IPS-20b (cell line): ENCODE measurements around the gene SLC4A2.

Experiments
- H3K27ac ChIP-seq: one replicate; pipeline ENCODE4 v1.5.1; 2013; ENCODE audit warnings: low read length
- H3K27me3 ChIP-seq: 2 replicates; pipeline ENCODE4 v1.6.1; 2013; ENCODE audit warnings: mild to moderate bottlenecking, low read length, inconsistent platforms; ENCODE audit not compliant: insufficient read depth
- H3K36me3 ChIP-seq: 2 replicates; pipeline ENCODE4 v1.6.1; 2013; ENCODE audit warnings: low read depth, mild to moderate bottlenecking, inconsistent platforms, low read length, moderate library complexity; ENCODE audit not compliant: insufficient read depth
- H3K4me1 ChIP-seq: 2 replicates; pipeline ENCODE4 v1.6.1; 2013; ENCODE audit warnings: mild to moderate bottlenecking, control low read depth, inconsistent platforms, low read length, moderate library complexity; ENCODE audit not compliant: insufficient read depth
- H3K4me3 ChIP-seq: 2 replicates; pipeline ENCODE4 v1.5.1; 2013; ENCODE audit warnings: mild to moderate bottlenecking, low read length, inconsistent platforms
- H3K9ac ChIP-seq: 2 replicates; pipeline ENCODE4 v1.6.1; 2013; ENCODE audit warnings: low read depth, mild to moderate bottlenecking, inconsistent platforms, low read length, moderate library complexity
- H3K9me3 ChIP-seq: 2 replicates; pipeline ENCODE4 v1.6.1; 2013; ENCODE audit warnings: mild to moderate bottlenecking, low read depth, low read length, inconsistent platforms; ENCODE audit not compliant: insufficient read depth

The SLC4A2 gene

DNA sequence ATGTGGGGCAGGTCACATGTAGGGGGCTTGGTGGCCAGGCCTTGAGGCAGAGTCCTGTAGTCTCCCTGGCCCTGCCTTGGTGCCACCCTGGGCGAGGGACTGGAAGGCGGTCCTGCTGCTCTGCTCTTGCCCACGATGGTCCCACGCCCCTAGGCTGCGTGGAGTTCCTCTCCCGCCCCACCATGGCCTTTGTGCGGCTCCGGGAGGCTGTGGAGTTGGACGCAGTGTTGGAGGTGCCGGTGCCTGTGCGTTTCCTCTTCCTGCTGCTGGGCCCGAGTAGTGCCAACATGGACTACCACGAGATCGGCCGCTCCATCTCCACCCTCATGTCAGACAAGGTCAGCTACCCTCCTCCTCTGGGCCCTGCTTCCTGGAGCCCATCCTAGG, 11.2 kb downstream of the SLC4A2 start:
- Histone ChIP-seq H3K4me3 (no peak overlapping the region), H3K36me3 (peaks cover 86% of the 10 kb centered on the region), H3K4me1 (peaks cover 9% of the 10 kb centered on the region), H3K9me3 (no peaks in the 10 kb centered on the region), H3K27me3 (no peaks in the 10 kb centered on the region), H3K27ac (no peak overlapping the region), H3K9ac (no peak overlapping the region)

DNA sequence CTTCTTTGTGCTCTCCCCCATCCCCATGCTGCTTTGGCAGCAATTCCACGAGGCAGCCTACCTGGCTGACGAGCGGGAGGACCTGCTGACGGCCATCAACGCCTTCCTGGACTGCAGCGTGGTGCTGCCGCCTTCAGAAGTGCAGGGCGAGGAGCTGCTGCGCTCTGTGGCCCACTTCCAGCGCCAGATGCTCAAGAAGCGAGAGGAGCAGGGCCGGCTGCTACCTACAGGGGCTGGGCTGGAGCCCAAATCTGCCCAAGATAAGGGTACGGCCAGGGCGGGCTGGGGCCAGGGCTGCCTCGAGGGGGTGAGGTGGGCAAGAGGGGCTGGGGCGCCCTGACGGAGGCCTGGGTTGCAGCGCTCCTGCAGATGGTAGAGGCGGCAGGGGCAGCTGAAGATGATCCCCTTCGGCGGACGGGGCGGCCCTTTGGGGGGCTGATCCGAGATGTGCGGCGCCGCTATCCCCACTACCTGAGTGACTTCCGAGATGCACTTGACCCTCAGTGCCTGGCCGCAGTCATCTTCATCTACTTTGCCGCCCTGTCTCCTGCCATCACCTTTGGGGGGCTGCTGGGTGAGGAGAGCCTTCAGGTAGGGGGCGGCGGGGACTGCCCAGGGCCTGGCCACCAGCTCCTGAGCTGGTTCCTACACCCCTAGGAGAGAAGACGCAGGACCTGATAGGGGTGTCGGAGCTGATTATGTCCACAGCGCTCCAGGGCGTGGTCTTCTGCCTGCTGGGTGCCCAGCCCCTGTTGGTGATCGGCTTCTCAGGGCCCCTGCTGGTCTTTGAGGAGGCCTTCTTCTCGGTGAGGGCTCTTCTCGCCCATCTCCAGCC, 11.9 kb downstream of the SLC4A2 start:
- Histone ChIP-seq H3K4me3 (no peak overlapping the region), H3K27ac (no peak overlapping the region), H3K27me3 (no peaks in the 10 kb centered on the region), H3K9ac (no peak overlapping the region), H3K9me3 (no peaks in the 10 kb centered on the region), H3K4me1 (peaks cover 9% of the 10 kb centered on the region), H3K36me3 (peaks cover 86% of the 10 kb centered on the region)

DNA sequence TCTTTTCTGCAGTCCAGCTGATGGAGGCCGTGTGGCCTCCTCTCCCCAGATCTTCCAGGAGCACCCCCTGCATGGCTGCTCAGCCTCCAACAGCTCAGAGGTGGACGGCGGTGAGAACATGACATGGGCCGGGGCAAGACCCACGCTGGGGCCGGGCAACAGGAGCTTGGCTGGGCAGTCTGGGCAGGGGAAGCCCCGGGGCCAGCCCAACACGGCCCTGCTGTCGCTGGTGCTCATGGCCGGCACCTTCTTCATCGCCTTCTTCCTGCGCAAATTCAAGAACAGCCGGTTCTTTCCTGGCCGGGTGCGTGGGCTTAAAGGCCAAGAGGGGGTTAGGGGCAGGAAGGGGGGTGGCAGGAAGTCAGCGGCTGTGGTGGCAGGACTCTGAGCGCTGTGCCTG, 14.6 kb downstream of the SLC4A2 start:
- no peaks in the 10 kb centered on the region for H3K27me3 ChIP-seq
- H3K36me3 ChIP-seq: peaks cover 67% of the 10 kb centered on the region
- H3K9ac ChIP-seq: no peak overlapping the region
- H3K9me3 ChIP-seq: no peaks in the 10 kb centered on the region
- H3K4me3 ChIP-seq: no peak overlapping the region
- H3K4me1 ChIP-seq: peaks cover 1% of the 10 kb centered on the region
- H3K27ac ChIP-seq: no peak overlapping the region

DNA sequence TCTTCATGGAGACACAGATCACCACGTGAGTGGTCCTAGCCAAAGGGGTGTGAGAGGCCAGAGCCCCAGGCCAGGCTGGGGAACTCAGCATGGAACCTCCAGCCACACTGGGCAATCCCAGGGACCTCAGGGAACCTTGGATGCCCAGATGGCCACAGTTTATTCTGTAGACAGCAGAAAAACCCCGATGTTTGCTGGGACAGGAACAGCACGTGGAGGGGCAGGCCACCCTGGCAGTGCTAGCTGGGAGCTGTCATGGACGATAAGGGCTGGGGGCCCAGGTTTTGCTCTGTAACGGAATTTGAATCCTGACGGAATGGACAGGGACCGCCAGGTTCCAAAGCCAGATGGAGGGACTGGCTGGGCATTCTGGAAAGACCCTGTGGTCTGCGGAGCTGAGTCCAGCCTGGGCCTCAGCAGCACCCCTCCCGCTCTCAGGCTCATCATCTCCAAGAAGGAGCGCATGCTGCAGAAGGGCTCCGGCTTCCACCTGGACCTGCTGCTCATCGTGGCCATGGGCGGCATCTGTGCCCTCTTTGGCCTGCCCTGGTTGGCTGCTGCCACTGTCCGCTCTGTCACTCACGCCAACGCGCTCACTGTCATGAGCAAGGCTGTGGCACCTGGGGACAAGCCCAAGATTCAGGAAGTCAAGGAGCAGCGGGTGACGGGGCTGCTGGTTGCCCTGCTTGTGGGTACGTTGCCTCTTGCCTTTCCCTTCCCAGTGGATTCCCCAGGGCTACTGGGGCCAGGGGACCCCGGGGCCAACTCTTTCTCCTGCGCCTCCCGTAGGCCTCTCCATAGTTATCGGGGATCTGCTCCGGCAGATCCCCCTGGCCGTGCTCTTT, 15.7 kb downstream of the SLC4A2 start:
- Histone ChIP-seq H3K27me3 (no peaks in the 10 kb centered on the region), H3K36me3 (peaks cover 57% of the 10 kb centered on the region), H3K9ac (no peak overlapping the region), H3K4me3 (no peak overlapping the region), H3K9me3 (no peaks in the 10 kb centered on the region), H3K4me1 (peaks cover 5% of the 10 kb centered on the region), H3K27ac (no peak overlapping the region)

DNA sequence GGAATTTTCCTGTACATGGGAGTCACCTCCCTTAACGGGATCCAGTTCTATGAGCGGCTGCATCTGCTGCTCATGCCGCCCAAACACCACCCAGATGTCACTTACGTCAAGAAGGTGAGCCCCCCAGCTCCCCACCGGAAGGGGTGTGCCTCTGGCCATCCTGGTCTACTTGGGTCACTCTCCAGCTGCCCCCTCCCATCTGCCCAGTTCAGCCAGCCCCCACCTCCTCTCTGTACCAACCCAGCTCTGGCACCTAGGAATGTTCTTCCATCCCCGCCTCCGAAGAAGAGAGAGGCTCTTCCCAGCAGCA, 16.2 kb downstream of the SLC4A2 start:
- no peak overlapping the region for H3K27ac ChIP-seq
- no peak overlapping the region for H3K4me3 ChIP-seq
- no peaks in the 10 kb centered on the region for H3K9me3 ChIP-seq
- no peaks in the 10 kb centered on the region for H3K27me3 ChIP-seq
- H3K9ac ChIP-seq: no peak overlapping the region
- peaks cover 51% of the 10 kb centered on the region for H3K36me3 ChIP-seq
- peaks cover 5% of the 10 kb centered on the region for H3K4me1 ChIP-seq

DNA sequence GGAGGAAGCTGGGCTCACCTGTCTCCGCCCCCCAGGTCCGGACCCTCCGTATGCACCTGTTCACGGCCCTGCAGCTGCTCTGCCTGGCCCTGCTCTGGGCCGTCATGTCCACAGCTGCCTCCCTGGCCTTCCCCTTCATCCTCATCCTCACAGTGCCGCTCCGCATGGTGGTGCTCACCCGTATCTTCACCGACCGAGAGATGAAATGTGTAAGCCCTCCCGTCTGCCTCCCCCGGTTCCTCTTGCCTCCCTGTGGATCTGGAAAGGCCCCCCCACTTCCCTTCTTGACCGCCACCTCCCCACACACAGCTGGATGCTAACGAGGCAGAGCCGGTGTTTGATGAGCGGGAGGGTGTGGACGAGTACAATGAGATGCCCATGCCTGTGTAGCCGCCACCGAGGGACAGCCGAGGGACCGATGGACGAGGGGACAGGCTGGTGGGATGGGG, 16.6 kb downstream of the SLC4A2 start:
- H3K9ac ChIP-seq: no peak overlapping the region
- H3K27me3 ChIP-seq: no peaks in the 10 kb centered on the region
- H3K4me1 ChIP-seq: peaks cover 5% of the 10 kb centered on the region
- H3K36me3 ChIP-seq: peaks cover 47% of the 10 kb centered on the region
- no peak overlapping the region for H3K4me3 ChIP-seq
- H3K9me3 ChIP-seq: no peaks in the 10 kb centered on the region
- no peak overlapping the region for H3K27ac ChIP-seq

DNA sequence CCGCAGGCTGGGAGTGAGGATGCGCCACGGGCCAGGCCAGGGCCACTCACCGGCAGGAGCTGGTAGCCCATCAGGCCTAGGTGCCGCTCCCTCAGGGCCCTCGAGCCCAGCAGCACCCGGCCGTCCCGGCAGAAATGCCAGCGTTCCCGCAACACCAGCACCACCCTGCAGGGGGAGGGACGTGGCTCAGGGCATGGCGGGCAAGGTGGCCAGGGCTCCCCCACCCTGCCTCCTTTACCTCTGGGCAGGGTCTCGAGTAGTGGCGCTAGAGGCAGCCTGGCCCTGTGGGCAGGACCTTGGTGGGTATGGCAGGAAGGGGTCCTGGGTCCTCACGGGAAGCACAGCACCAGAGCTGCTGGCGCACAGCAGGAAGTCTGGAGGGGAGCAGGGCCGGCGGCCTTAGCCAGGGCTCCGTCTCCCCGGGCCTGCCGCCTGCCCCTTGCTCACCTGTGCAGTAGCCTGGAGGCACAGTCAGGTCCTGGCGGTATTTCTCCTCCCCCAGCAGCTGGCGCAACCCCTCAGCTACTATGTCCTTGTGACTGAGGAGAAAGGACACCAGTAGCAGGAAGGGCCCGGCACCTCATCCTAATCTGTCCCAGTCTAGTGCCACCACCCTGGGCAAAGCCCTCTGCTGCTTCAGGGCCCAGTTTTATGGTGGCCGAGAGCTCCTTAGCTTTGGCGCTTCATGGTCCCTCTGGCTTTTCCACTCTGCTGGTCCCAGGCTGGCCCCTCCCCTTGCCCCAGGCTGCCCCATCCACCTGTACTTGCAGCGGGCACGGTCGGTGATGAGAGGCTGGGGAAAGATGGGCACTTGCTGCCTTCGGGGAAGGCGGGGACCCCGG, 17.7 kb downstream of the SLC4A2 start:
- Histone ChIP-seq H3K9me3 (no peaks in the 10 kb centered on the region), H3K36me3 (peaks cover 37% of the 10 kb centered on the region), H3K9ac (no peak overlapping the region), H3K4me1 (peaks cover 5% of the 10 kb centered on the region), H3K27me3 (no peaks in the 10 kb centered on the region), H3K4me3 (no peak overlapping the region), H3K27ac (no peak overlapping the region)

DNA sequence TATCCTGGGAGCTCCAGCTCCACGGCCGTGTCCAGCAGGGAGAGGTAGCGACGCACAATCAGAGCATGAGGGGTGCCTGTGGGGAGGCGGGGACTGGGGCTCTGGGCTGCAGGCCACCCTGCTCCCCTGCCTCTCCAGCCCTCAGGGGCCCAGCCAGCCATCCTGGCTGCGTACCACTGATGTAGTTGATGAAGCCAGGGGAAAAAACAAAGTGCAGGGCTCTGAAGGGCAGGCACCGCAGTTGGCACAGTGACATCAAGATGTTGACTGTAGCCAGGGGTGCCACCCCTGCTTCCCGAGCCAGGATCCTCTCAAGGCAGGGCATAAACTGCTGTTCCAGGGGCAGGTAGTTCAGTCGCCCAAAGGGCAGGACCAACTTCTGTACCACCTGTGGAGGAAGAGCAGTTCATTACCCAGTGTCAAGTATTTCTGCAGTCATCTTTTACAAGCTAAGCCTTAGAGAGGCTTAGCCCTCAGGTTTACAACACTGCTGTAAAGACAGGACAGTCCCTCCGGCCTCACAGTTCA, 18.4 kb downstream of the SLC4A2 start:
- no peak overlapping the region for H3K27ac ChIP-seq

DNA sequence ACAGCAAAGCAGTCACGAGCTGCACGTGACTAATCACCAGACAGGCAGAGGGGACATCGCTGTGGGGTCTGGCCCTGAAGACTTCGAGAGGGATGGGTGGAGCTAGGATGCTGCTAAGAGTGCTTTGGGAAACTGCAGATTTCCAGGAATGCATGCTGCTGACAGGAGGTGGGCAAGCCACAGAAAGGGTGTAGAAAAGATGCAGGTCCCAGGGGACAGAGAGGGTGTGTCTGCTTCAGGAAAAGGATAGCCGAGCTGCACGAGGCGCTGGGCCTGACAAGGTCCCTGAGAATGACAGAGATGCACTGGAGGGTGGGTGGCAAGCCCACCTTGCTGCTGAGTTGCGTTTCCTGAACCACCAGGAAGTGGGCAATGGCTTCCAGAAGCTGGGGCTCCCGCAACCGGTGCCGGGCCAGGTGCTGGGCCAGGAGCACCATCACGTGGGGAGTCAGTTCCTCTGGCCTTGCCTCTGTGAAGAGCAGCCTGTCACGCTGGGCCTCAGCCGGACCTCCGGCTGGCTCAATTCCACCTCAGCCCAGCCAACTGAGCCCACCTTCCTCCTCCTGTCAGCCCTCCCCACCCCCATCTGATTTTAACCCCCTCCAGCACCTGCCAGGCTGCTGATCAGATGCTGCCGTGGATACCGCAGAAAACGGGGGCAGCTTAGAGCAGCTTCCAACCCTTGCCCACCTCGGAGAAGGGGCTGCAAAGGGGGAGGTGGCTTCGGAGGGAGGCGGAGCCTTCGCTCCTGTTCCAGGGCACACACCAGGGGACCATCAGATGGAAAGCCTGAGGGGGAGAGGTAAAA, 19.0 kb downstream of the SLC4A2 start:
- no peak overlapping the region for H3K4me3 ChIP-seq
- peaks cover 5% of the 10 kb centered on the region for H3K4me1 ChIP-seq
- no peaks in the 10 kb centered on the region for H3K27me3 ChIP-seq
- H3K27ac ChIP-seq: no peak overlapping the region
- H3K9me3 ChIP-seq: no peaks in the 10 kb centered on the region
- peaks cover 31% of the 10 kb centered on the region for H3K36me3 ChIP-seq
- H3K9ac ChIP-seq: no peak overlapping the region

More for the DNA sequence above, 18.4 kb downstream of the SLC4A2 start:
- Histone ChIP-seq H3K36me3 (peaks cover 31% of the 10 kb centered on the region), H3K27me3 (no peaks in the 10 kb centered on the region), H3K4me1 (peaks cover 5% of the 10 kb centered on the region), H3K9me3 (no peaks in the 10 kb centered on the region), H3K9ac (no peak overlapping the region), H3K4me3 (no peak overlapping the region)

DNA sequence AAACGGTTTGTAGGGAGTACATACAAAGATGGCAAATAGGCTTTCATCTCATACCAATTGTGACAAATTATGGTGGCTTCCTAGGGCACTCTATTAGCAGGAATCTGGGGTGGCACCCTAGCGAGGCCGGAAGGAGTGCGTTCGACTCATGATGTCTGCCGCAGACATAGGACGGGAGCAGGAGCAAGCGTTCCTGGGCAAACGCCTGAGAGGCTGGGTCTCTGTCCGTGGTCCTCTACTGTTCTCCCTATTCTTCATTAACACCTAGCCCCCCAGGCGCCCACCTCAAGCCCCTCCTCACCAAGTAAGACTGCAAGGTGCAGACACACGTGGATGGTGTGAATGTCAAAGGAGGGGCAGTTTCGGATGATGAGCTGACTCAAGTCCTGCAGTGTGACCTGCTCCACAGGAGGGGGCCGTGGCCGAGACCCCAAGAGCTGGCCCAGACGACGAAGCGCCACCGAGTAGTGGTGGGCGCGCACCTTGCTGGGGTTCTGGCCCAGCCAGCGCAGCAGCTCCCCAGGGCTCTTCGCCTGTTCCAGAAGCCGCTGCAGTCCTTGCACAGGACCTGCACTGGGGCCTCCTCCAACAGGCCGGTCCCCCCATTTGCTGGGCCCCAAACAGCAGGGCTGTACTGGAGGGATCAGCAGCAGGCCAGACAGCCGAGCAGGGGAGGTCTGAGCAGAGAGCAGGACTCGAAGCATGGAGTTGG, 20.0 kb downstream of the SLC4A2 start:
- H3K4me1 ChIP-seq: peaks cover 5% of the 10 kb centered on the region
- H3K27me3 ChIP-seq: peaks cover 8% of the 10 kb centered on the region
- peaks cover 23% of the 10 kb centered on the region for H3K36me3 ChIP-seq
- peak overlapping the region; percentile 94 for H3K9ac ChIP-seq
- H3K27ac ChIP-seq: no peak overlapping the region
- H3K4me3 ChIP-seq: peak overlapping the region; percentile 84
- H3K9me3 ChIP-seq: no peaks in the 10 kb centered on the region
